Measurements from ENCODE around the gene UACA.

UACA gene

GRCh38 chr15:70701891-70702568 is 61.3 kb downstream of the UACA start:
- H3K27ac ChIP-seq (ENCODE audit: low read length) = no peak overlapping the region
- H3K9me3 ChIP-seq (ENCODE audit: control insufficient read depth, low read depth, low read length) = no peaks in the 10 kb centered on the region
- no peak overlapping the region for H3K9ac ChIP-seq (ENCODE audit: low read length)
- no peaks in the 10 kb centered on the region for H3K36me3 ChIP-seq (ENCODE audit: control insufficient read depth, low read depth, low read length)
- H3K4me1 ChIP-seq (ENCODE audit: control insufficient read depth, low read depth, low read length) = peaks cover 24% of the 10 kb centered on the region
- H3K4me3 ChIP-seq (ENCODE audit: low read length) = no peak overlapping the region
- no peaks in the 10 kb centered on the region for H3K27me3 ChIP-seq (ENCODE audit: control insufficient read depth, insufficient read depth, low read length)

GRCh38 chr15:70701171-70701570 is 62.2 kb downstream of the UACA start:
- Histone ChIP-seq H3K4me3 (ENCODE audit: low read length) (no peak overlapping the region), H3K9me3 (ENCODE audit: control insufficient read depth, low read depth, low read length) (no peaks in the 10 kb centered on the region), H3K36me3 (ENCODE audit: control insufficient read depth, low read depth, low read length) (no peaks in the 10 kb centered on the region), H3K4me1 (ENCODE audit: control insufficient read depth, low read depth, low read length) (peaks cover 24% of the 10 kb centered on the region), H3K27ac (ENCODE audit: low read length) (no peak overlapping the region), H3K9ac (ENCODE audit: low read length) (no peak overlapping the region), H3K27me3 (ENCODE audit: control insufficient read depth, insufficient read depth, low read length) (no peaks in the 10 kb centered on the region)

GRCh38 chr15:70699890-70700289 is 63.5 kb downstream of the UACA start:
- Histone ChIP-seq H3K36me3 (ENCODE audit: control insufficient read depth, low read depth, low read length) (no peaks in the 10 kb centered on the region), H3K9ac (ENCODE audit: low read length) (no peak overlapping the region), H3K4me1 (ENCODE audit: control insufficient read depth, low read depth, low read length) (peaks cover 24% of the 10 kb centered on the region), H3K4me3 (ENCODE audit: low read length) (no peak overlapping the region), H3K27me3 (ENCODE audit: control insufficient read depth, insufficient read depth, low read length) (no peaks in the 10 kb centered on the region), H3K9me3 (ENCODE audit: control insufficient read depth, low read depth, low read length) (no peaks in the 10 kb centered on the region), H3K27ac (ENCODE audit: low read length) (no peak overlapping the region)

GRCh38 chr15:70698836-70699390 is 64.4 kb downstream of the UACA start:
- no peak overlapping the region for H3K4me3 ChIP-seq (ENCODE audit: low read length)
- no peak overlapping the region for H3K9ac ChIP-seq (ENCODE audit: low read length)
- no peaks in the 10 kb centered on the region for H3K36me3 ChIP-seq (ENCODE audit: control insufficient read depth, low read depth, low read length)
- peaks cover 24% of the 10 kb centered on the region for H3K4me1 ChIP-seq (ENCODE audit: control insufficient read depth, low read depth, low read length)
- H3K27ac ChIP-seq (ENCODE audit: low read length) = no peak overlapping the region
- H3K27me3 ChIP-seq (ENCODE audit: control insufficient read depth, insufficient read depth, low read length) = no peaks in the 10 kb centered on the region
- H3K9me3 ChIP-seq (ENCODE audit: control insufficient read depth, low read depth, low read length) = no peaks in the 10 kb centered on the region

GRCh38 chr15:70698426-70698825 is 64.9 kb downstream of the UACA start:
- no peaks in the 10 kb centered on the region for H3K27me3 ChIP-seq (ENCODE audit: control insufficient read depth, insufficient read depth, low read length)
- H3K27ac ChIP-seq (ENCODE audit: low read length) = no peak overlapping the region
- H3K9ac ChIP-seq (ENCODE audit: low read length) = no peak overlapping the region
- peaks cover 19% of the 10 kb centered on the region for H3K4me1 ChIP-seq (ENCODE audit: control insufficient read depth, low read depth, low read length)
- no peaks in the 10 kb centered on the region for H3K9me3 ChIP-seq (ENCODE audit: control insufficient read depth, low read depth, low read length)
- H3K36me3 ChIP-seq (ENCODE audit: control insufficient read depth, low read depth, low read length) = no peaks in the 10 kb centered on the region
- no peak overlapping the region for H3K4me3 ChIP-seq (ENCODE audit: low read length)

GRCh38 chr15:70690491-70691276 is 72.7 kb downstream of the UACA start:
- H3K9me3 ChIP-seq (ENCODE audit: control insufficient read depth, low read depth, low read length) = no peaks in the 10 kb centered on the region
- H3K27me3 ChIP-seq (ENCODE audit: control insufficient read depth, insufficient read depth, low read length) = no peaks in the 10 kb centered on the region
- H3K9ac ChIP-seq (ENCODE audit: low read length) = no peak overlapping the region
- H3K4me3 ChIP-seq (ENCODE audit: low read length) = no peak overlapping the region
- no peak overlapping the region for H3K27ac ChIP-seq (ENCODE audit: low read length)
- no peaks in the 10 kb centered on the region for H3K36me3 ChIP-seq (ENCODE audit: control insufficient read depth, low read depth, low read length)
- H3K4me1 ChIP-seq (ENCODE audit: control insufficient read depth, low read depth, low read length) = no peaks in the 10 kb centered on the region

- no peaks in the 10 kb centered on the region for H3K9me3 ChIP-seq (ENCODE audit: control insufficient read depth, low read depth, low read length)
- H3K27ac ChIP-seq (ENCODE audit: low read length) = no peak overlapping the region
- no peak overlapping the region for H3K9ac ChIP-seq (ENCODE audit: low read length)
- H3K4me3 ChIP-seq (ENCODE audit: low read length) = no peak overlapping the region
- no peaks in the 10 kb centered on the region for H3K27me3 ChIP-seq (ENCODE audit: control insufficient read depth, insufficient read depth, low read length)
- H3K36me3 ChIP-seq (ENCODE audit: control insufficient read depth, low read depth, low read length) = no peaks in the 10 kb centered on the region
- no peaks in the 10 kb centered on the region for H3K4me1 ChIP-seq (ENCODE audit: control insufficient read depth, low read depth, low read length)
Observed at GRCh38 chr15:70690021-70690420, 73.3 kb downstream of the UACA start.

GRCh38 chr15:70687482-70687881 is 75.9 kb downstream of the UACA start:
- no peaks in the 10 kb centered on the region for H3K4me1 ChIP-seq (ENCODE audit: control insufficient read depth, low read depth, low read length)
- H3K27me3 ChIP-seq (ENCODE audit: control insufficient read depth, insufficient read depth, low read length) = no peaks in the 10 kb centered on the region
- H3K36me3 ChIP-seq (ENCODE audit: control insufficient read depth, low read depth, low read length) = no peaks in the 10 kb centered on the region
- no peak overlapping the region for H3K9ac ChIP-seq (ENCODE audit: low read length)
- H3K9me3 ChIP-seq (ENCODE audit: control insufficient read depth, low read depth, low read length) = no peaks in the 10 kb centered on the region
- no peak overlapping the region for H3K4me3 ChIP-seq (ENCODE audit: low read length)
- H3K27ac ChIP-seq (ENCODE audit: low read length) = no peak overlapping the region

- no peak overlapping the region for H3K27ac ChIP-seq (ENCODE audit: low read length)
- H3K36me3 ChIP-seq (ENCODE audit: control insufficient read depth, low read depth, low read length) = no peaks in the 10 kb centered on the region
- H3K27me3 ChIP-seq (ENCODE audit: control insufficient read depth, insufficient read depth, low read length) = no peaks in the 10 kb centered on the region
Observed at GRCh38 chr15:70680817-70681216, 82.5 kb downstream of the UACA start.

GRCh38 chr15:70679919-70680231 is 83.5 kb downstream of the UACA start:
- H3K4me3 ChIP-seq (ENCODE audit: low read length) = no peak overlapping the region
- no peaks in the 10 kb centered on the region for H3K36me3 ChIP-seq (ENCODE audit: control insufficient read depth, low read depth, low read length)
- H3K9ac ChIP-seq (ENCODE audit: low read length) = no peak overlapping the region
- H3K27me3 ChIP-seq (ENCODE audit: control insufficient read depth, insufficient read depth, low read length) = no peaks in the 10 kb centered on the region
- H3K4me1 ChIP-seq (ENCODE audit: control insufficient read depth, low read depth, low read length) = no peaks in the 10 kb centered on the region
- no peak overlapping the region for H3K27ac ChIP-seq (ENCODE audit: low read length)
- H3K9me3 ChIP-seq (ENCODE audit: control insufficient read depth, low read depth, low read length) = no peaks in the 10 kb centered on the region

More at GRCh38 chr15:70680817-70681216, 82.5 kb downstream of the UACA start:
- H3K9ac ChIP-seq (ENCODE audit: low read length) = no peak overlapping the region
- H3K4me3 ChIP-seq (ENCODE audit: low read length) = no peak overlapping the region
- no peaks in the 10 kb centered on the region for H3K4me1 ChIP-seq (ENCODE audit: control insufficient read depth, low read depth, low read length)
- H3K9me3 ChIP-seq (ENCODE audit: control insufficient read depth, low read depth, low read length) = no peaks in the 10 kb centered on the region

GRCh38 chr15:70672081-70672480 is 91.3 kb downstream of the UACA start:
- peaks cover 16% of the 10 kb centered on the region for H3K4me1 ChIP-seq (ENCODE audit: control insufficient read depth, low read depth, low read length)
- no peak overlapping the region for H3K9ac ChIP-seq (ENCODE audit: low read length)
- peaks cover 7% of the 10 kb centered on the region for H3K36me3 ChIP-seq (ENCODE audit: control insufficient read depth, low read depth, low read length)
- H3K4me3 ChIP-seq (ENCODE audit: low read length) = no peak overlapping the region
- H3K27ac ChIP-seq (ENCODE audit: low read length) = no peak overlapping the region
- no peaks in the 10 kb centered on the region for H3K27me3 ChIP-seq (ENCODE audit: control insufficient read depth, insufficient read depth, low read length)
- no peaks in the 10 kb centered on the region for H3K9me3 ChIP-seq (ENCODE audit: control insufficient read depth, low read depth, low read length)

GRCh38 chr15:70670680-70671079 is 92.7 kb downstream of the UACA start:
- H3K4me1 ChIP-seq (ENCODE audit: control insufficient read depth, low read depth, low read length) = peaks cover 23% of the 10 kb centered on the region
- H3K36me3 ChIP-seq (ENCODE audit: control insufficient read depth, low read depth, low read length) = peaks cover 7% of the 10 kb centered on the region
- H3K4me3 ChIP-seq (ENCODE audit: low read length) = no peak overlapping the region
- H3K27ac ChIP-seq (ENCODE audit: low read length) = no peak overlapping the region
- H3K27me3 ChIP-seq (ENCODE audit: control insufficient read depth, insufficient read depth, low read length) = no peaks in the 10 kb centered on the region
- H3K9ac ChIP-seq (ENCODE audit: low read length) = no peak overlapping the region
- no peaks in the 10 kb centered on the region for H3K9me3 ChIP-seq (ENCODE audit: control insufficient read depth, low read depth, low read length)

All from iPS-18a (cell line).